ENCODE results near the gene GRAMD2B.
"Not testable (repeated sequence)": the region's sequence is repeated elsewhere in the genome, so short reads cannot be mapped to it uniquely, and the experiment has no call there.

The GRAMD2B gene

GRCh38 chr5:126402621-126403555 is 20.3 kb upstream of the GRAMD2B start:
- in situ Hi-C loops (cut with MboI; ENCODE audit: low pct_unique_long_range_greater_than_20kb, low sequenced_read_pairs): no loop called here
- DNase-seq: no peak

DNA sequence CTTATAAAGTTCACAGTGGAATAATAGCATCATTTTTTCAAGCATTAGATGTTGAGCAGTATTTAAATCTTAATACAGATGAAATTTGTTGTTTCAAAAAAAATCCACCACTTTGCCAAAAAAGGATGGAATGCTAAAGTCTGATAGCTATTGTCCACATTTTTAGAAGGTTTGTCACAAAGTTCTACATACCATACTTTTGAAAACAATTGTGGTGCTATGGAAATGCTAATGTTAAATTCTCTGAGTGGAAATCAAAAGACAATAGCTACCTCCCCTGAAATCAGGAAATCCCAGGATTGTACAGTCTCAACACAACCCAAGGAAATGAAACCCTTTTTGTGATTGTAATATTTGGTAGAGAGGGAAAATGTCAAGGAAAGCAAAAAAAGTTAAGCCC is 19.3 kb upstream of the GRAMD2B start:
- no peak for DNase-seq
- in situ Hi-C loops (cut with MboI; ENCODE audit: low pct_unique_long_range_greater_than_20kb, low sequenced_read_pairs): no loop called here

GRCh38 chr5:126410623-126411022 is 12.6 kb upstream of the GRAMD2B start:
- no peak for DNase-seq
- in situ Hi-C loops (cut with MboI; ENCODE audit: low pct_unique_long_range_greater_than_20kb, low sequenced_read_pairs): no loop called here

GRCh38 chr5:126413856-126414255 is 9.4 kb upstream of the GRAMD2B start:
- no peak for DNase-seq
- in situ Hi-C loops (cut with MboI; ENCODE audit: low pct_unique_long_range_greater_than_20kb, low sequenced_read_pairs): no loop called here

DNA sequence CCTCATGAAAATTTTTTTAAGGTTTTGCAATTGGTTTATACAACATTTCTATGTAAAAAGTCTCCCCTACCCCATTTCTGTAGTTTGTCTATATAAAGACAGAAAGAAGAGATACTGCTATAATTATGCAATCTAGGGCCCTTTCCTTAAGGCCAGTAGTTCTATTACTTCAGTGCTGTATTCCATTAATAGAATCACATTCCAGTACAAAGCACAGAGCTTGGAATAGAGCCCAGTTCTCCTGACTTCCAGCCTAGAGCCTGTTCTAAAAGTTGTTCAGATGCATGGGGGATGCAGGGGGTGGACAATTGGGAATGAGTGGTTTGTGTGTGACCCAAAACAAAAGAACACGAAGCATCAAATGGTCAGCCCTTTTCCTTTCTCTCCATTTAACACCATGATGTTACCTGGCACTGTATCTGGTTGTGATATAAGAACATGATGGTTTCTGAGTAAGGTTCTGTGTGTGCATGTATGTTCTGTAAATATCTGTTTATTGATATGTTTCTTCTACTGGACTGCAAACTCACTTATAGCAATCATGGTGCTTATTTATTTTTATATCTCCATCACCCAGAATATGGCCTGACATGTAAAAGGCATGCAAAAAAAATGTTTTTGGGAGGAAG is 8.2 kb upstream of the GRAMD2B start:
- no peak for DNase-seq
- in situ Hi-C loops (cut with MboI; ENCODE audit: low pct_unique_long_range_greater_than_20kb, low sequenced_read_pairs): no loop called here

DNA sequence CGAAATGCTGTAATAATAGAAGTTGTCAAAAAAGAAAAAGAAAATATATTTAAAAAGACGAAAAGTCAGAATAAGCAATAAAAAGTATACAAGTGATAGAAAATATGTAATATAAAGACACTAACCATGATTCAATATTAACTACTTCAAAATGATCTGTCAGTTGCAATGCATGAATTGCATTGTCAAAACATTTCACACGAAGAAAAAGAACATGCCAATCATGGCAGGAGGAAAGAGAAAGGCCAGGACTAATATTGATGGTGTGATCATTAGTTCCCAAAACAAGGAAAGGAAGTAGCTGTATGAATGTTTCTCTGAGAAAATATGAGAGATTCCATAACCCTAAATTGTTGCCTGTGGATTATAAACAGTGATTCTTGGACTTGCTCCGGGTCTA is 7.4 kb upstream of the GRAMD2B start:
- in situ Hi-C loops (cut with MboI; ENCODE audit: low pct_unique_long_range_greater_than_20kb, low sequenced_read_pairs): no loop called here
- no peak for DNase-seq

DNA sequence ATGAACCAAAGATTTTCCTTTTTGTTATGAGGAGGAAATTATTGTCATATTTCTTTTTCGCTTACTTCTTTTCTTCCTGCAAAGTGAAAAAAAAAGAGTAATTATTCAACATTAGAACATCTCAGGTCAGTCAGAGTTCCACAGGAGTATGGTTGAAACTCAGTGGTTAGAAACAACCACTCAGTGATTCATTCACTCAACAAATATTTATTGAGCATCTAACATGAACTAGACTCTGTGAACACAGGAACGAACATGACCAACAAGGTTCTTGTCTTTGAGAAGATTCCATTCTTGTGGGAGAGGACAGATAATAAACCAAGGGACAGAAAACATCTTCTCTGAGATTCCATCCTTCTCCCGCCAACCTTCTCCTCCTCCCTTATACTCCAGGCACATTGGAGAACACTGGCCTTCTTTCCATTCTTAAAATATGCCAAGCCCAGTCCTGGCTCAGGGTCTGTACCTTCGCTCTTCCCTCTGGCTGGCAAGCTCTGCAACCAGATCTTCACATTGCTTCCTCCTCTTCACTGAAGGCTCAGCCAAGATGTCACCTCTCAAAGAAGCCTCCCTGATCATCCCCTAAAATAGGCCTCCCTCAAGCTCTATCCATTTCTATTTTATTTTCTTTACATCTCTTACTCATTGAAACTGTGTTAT is 6.8 kb upstream of the GRAMD2B start:
- DNase-seq: no peak
- in situ Hi-C loops (cut with MboI; ENCODE audit: low pct_unique_long_range_greater_than_20kb, low sequenced_read_pairs): no loop called here

DNA sequence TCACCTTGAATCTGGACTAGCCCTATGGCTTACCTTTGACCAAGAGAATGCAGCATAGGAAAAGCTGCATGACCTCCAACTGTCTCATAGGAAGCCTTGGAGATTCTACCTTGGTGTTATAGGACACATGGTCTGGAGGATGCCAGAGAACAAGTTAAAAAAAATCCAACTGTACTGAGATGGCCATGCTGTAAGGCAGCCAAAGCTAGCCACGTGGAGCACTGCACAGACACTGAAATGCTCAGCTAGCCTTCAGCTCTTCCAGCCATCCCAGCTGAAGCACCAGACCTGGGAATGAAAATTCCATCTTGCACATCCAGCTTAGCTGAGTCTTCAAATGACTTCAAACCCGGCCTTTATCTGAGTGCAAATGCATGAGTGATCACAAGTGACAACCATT is 6.0 kb upstream of the GRAMD2B start:
- in situ Hi-C loops (cut with MboI; ENCODE audit: low pct_unique_long_range_greater_than_20kb, low sequenced_read_pairs): no loop called here
- no peak for DNase-seq

GRCh38 chr5:126419102-126419501 is 4.1 kb upstream of the GRAMD2B start:
- DNase-seq: peak; percentile 5
- in situ Hi-C loops (cut with MboI; ENCODE audit: low pct_unique_long_range_greater_than_20kb, low sequenced_read_pairs): no loop called here

GRCh38 chr5:126428421-126428820 is 5.2 kb downstream of the GRAMD2B start:
- in situ Hi-C loops (cut with MboI; ENCODE audit: low pct_unique_long_range_greater_than_20kb, low sequenced_read_pairs): no loop called here
- DNase-seq: no peak

GRCh38 chr5:126430631-126431030 is 7.4 kb downstream of the GRAMD2B start:
- no peak for DNase-seq
- in situ Hi-C loops (cut with MboI; ENCODE audit: low pct_unique_long_range_greater_than_20kb, low sequenced_read_pairs): no loop called here

DNA sequence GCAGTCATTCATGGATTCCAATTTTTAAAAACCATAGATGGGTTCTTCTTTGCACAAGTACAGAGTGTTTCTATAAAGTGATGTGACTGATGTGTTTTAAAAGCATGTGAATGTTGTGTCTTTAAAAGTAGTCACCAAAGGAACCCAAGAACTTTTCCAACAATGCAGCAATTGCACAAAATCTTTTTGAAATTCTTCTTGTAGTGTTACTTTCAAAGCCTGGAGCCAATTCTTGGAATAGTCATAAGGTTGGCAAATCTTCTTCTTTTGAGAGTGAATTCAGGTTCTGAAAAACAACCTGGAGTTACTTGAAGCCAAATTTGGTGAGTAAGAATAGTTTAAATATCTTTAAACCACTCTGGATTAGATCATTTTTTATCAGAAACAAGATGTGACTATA is 10.5 kb downstream of the GRAMD2B start:
- in situ Hi-C loops (cut with MboI; ENCODE audit: low pct_unique_long_range_greater_than_20kb, low sequenced_read_pairs): no loop called here
- DNase-seq: no peak

- in situ Hi-C loops (cut with MboI; ENCODE audit: low pct_unique_long_range_greater_than_20kb, low sequenced_read_pairs): no loop called here
- DNase-seq: no peak
Observed at GRCh38 chr5:126435261-126435660, 12.1 kb downstream of the GRAMD2B start.

DNA sequence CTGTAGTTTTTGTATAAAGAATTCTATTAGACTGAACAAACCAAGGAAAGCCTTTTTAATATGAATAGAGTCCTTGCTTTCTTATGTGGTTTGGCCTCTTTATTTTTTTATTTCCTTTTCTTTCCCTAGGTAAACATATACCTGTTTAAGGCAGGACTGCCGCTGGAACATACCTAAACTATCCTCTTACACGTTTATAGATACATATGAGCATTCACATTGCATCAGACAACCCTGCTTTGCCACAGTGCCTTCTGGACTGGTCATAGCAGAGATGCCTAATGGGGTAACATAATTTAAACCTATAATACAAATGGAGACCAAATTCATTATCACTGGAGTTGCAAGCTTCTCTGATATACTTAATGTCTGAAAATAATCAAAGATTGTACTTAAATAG is 12.5 kb downstream of the GRAMD2B start:
- DNase-seq: no peak
- in situ Hi-C loops (cut with MboI; ENCODE audit: low pct_unique_long_range_greater_than_20kb, low sequenced_read_pairs): no loop called here

DNA sequence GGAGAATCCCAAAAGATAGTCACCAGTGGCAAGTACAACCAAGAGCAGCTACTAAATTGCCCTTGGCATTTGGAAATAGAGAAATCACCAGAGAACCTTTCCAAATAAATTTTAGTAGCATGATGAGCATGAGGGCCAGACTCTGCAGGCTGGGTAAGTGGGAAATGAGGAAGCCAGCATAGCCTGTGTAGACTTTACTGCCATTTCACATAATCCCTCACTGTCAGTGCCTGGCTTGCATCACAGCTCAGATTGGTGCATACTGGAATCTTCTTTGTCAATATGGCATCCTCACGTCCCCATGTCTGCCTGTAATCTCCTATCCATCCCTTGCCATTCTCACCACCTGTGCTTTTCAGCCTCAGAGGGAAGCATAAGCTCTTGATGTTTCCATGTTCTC is 14.5 kb downstream of the GRAMD2B start:
- DNase-seq: no peak
- in situ Hi-C loops (cut with MboI; ENCODE audit: low pct_unique_long_range_greater_than_20kb, low sequenced_read_pairs): no loop called here

- no peak for DNase-seq
- in situ Hi-C loops (cut with MboI; ENCODE audit: low pct_unique_long_range_greater_than_20kb, low sequenced_read_pairs): no loop called here
Observed at GRCh38 chr5:126438267-126438666, 15.1 kb downstream of the GRAMD2B start.

- in situ Hi-C loops (cut with MboI; ENCODE audit: low pct_unique_long_range_greater_than_20kb, low sequenced_read_pairs): no loop called here
- no peak for DNase-seq
Observed at GRCh38 chr5:126438868-126439267, 15.7 kb downstream of the GRAMD2B start.

DNA sequence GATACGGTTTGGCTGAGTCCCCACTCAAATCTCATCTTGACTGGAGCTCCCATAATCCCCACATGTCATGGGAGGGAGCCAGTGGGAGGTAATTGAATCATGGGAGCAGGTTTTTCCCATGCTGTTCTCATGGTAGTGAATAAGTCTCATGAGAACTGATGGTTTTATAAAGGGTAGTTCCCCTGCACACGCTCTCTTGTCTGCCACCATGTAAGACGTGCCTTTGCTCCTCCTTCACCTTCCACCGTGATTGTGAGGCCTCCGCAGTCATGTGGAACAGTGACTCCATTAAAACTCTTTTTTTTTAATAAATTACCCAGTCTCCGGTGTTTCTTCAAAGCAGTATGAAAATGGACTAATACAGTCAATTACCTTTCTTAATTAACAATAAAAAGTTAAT is 16.5 kb downstream of the GRAMD2B start:
- in situ Hi-C loops (cut with MboI; ENCODE audit: low pct_unique_long_range_greater_than_20kb, low sequenced_read_pairs): not testable (repeated sequence)

GRCh38 chr5:126441230-126441629 is 18.0 kb downstream of the GRAMD2B start:
- in situ Hi-C loops (cut with MboI; ENCODE audit: low pct_unique_long_range_greater_than_20kb, low sequenced_read_pairs): no loop called here
- DNase-seq: no peak

More for the DNA sequence above, 16.5 kb downstream of the GRAMD2B start:
- not testable (repeated sequence) for DNase-seq

DNA sequence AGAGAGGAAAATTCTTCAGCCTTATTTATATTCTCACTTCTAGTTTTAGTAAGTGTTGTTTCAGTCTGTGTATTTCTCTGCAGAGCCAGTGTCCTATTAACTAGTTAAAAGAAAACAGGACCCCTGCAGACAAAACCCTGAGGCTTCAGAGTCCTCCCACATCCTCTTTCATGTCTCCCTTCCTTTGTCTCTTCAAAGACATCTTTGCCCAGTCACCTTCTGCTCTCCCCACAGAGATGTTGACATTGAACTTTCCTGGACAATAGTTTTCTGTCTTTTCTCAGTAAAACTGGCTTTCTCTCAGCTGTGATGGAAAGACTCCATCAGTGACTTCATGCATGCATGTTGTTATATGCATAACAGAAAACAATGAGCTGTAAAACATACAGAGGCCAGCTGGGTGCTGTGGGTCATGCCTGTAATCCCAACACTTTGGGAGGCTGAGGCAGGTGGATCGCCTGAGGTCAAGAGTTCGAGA is 20.2 kb downstream of the GRAMD2B start:
- in situ Hi-C loops (cut with MboI; ENCODE audit: low pct_unique_long_range_greater_than_20kb, low sequenced_read_pairs): no loop called here
- no peak for DNase-seq
